Subcutaneous adipose tissue (tissue), 4 donors: ENCODE measurements around the gene C1orf167. TPM values are rescaled to one million over a fixed set of nuclear protein-coding genes. Genes with fewer than 3 reads are reported as not detected.

Experiments used
- total RNA-seq, 4 donors: library from RNA; depleted of rRNA; stranded (reverse); fragments of >200 nt; gene quantifications; one replicate each; pipeline ENCODE4 v1.1.0, GENCODE V29; 2016
- TF ChIP-seq, protein P1 (sequence below): fragments of 450-650 bp; IDR thresholded peaks from one replicate; pipeline ENCODE4 v1.5.1; 2016; ENCODE audit warnings: low read depth, mild to moderate bottlenecking, control low read depth, antibody characterized with exemption, moderate library complexity

Gene C1orf167
- total RNA-seq, 4 donors from 2014 or later: 0.17 to 3.9 TPM; not detected in 2

DNA sequence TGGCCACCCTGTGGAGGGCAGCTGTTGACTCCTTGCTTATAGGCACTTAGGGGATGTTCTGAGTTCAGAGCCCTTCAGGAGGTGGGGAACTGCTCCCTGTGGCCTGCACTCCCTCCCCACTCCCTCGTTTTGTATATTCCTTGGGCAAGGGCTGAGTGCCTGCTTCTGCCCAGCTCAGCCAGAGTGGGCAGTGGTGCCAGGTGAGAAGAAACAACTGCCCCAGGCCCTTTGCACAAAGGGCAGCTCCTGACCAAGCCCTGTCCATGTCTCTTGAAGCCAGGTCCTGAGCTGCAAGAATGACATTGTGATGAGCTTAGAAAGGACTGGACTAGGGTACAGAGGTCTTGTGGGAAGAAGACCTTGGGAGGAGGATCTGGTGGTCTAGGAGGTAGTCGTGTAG is 23.9 kb upstream of the C1orf167 start:
- TF ChIP-seq, protein P1, sequence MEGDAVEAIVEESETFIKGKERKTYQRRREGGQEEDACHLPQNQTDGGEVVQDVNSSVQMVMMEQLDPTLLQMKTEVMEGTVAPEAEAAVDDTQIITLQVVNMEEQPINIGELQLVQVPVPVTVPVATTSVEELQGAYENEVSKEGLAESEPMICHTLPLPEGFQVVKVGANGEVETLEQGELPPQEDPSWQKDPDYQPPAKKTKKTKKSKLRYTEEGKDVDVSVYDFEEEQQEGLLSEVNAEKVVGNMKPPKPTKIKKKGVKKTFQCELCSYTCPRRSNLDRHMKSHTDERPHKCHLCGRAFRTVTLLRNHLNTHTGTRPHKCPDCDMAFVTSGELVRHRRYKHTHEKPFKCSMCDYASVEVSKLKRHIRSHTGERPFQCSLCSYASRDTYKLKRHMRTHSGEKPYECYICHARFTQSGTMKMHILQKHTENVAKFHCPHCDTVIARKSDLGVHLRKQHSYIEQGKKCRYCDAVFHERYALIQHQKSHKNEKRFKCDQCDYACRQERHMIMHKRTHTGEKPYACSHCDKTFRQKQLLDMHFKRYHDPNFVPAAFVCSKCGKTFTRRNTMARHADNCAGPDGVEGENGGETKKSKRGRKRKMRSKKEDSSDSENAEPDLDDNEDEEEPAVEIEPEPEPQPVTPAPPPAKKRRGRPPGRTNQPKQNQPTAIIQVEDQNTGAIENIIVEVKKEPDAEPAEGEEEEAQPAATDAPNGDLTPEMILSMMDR: no peak

DNA sequence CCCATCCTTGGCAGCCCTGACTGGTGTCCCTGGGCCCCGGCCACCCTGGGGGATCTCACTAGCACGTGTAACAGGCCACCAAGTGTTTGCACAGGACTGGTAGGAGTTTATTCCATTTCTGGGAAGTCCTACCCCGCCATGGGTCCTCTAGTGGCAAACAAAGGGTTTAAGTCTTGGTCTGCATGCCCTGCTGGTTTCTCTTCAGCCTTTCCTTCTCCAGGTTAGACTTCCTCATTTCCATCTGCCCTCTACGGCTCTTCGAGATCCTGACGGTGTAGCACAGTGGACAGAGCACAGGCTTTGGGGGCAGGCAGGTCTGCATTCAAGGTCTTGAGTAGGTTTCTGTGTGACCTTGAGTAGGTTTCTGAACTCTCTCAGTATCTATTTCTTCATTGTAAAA is 23.2 kb upstream of the C1orf167 start:
- TF ChIP-seq, protein P1: no peak

DNA sequence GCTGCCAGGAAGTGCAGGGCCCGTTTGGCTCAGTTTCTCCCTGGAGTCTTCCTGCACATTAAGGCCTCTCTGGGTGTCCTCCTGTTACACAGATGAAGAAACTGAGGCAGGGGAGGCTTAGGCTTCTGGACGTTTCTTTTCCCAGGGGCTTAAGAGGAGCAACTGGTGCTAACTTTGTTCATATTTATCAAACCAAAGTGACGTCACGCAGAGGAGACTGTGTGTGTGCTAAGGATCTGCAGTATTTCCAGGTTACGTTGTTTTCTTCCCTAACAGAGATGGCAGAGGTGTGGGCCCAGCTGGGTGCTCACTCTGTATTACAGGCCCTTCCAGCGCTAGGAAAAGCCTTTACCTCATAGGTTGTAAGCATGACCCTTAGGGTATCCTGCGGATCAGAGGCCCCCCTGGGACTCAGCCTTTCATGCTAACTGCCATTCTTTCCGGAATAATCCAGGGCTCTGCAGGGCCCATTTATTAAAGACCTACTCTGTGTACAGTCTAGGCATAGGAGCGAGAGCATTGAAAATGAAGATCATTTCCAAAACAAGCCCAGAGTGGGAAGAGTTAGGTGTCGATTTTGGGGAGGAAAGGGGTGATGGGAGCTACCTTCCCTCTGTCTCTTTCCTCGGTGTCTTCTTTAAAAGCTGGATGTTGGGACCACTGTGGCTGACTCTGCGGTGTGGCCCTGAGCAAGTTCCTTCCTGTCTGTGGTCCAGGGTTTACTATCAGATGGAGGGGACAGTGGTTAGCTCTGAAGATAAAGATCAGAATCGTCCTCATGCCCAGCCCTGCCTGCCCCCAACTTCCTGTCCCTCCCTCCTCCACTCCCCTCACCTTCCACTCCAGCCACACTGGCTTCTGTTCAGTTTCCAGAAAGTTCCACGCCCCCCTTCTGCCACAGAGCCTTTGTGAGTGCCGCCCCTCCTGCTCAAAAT is 21.5 kb upstream of the C1orf167 start:
- TF ChIP-seq, protein P1: no peak

- TF ChIP-seq, protein P1: no peak
Observed at GRCh38 chr1:11741482-11741881, 20.5 kb upstream of the C1orf167 start.

- TF ChIP-seq, protein P1: no peak
Observed at GRCh38 chr1:11741919-11742558, 20.0 kb upstream of the C1orf167 start.

DNA sequence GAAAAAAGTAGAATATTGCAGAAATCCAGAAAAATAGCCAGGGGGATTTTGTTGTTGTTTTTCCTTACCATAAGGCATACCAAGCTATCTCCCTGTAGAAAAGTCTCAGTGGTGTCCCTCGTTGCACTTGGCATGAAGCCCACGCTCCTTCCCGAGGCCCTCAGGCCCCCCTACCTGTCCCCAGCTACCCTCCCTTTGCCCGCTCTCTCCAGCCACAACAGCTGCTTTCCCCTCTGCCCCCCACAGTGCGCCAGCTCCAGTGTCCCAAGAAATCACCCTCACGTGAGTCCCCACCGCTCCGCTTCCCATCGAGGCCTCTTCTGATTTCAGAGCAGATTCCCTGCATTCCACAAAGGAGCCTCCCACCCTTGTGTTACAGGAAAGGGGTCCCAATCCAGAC is 17.7 kb upstream of the C1orf167 start:
- TF ChIP-seq, protein P1: no peak

GRCh38 chr1:11746092-11746491 is 15.9 kb upstream of the C1orf167 start:
- TF ChIP-seq, protein P1: no peak
